ENCODE results near the gene HLA-G.
"Not testable (repeated sequence)": the region's sequence is repeated elsewhere in the genome, so short reads cannot be mapped to it uniquely, and the experiment has no call there.

HLA-G gene

DNA sequence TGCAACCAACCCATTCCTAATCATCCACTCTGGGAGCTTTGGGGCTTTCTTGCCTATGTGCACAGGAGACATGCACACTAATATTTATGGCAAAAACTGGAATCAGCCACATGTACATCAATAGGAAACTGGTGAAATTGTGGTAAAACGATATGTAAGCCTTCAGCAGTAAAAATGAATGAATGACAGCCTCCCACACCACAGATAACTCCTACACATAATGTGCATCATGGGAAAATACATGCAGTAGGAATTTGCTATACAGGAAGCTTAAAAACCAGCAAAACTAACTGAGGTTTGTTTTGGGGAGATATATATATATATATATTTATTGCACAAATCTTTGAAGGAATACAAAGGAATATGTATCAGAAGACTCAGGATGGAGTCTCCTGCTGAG lies 47.6 kb downstream of the HLA-G start:
- DNase-seq, result no peak

DNA sequence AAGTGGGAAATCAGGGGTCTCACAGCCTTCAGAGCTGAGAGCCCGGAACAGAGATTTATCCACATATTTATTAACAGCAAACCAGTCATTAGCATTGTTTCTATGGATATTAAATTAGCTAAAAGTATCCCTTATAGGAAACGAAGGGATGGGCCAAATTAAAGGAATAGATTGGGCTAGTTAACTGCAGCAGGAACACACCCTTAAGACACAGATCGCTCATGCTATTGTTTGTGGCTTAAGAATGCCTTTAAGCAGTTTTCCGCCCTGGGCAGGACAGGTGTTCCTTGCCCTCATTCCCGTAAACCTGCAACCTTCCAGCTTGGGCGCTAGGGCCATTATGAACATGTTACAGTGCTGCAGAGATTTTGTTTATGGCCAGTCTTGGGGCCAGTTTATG lies 48.1 kb downstream of the HLA-G start:
- DNase-seq, result not testable (repeated sequence)
